Natural killer cell treated with Interleukin-12 subunit alpha and Interleukin-12 subunit beta and Interleukin-15 and Interleukin-18, amount 100 ng/mL, for 72 hours (primary cell): ENCODE results near the gene PALD1. TPM values are rescaled to one million over a fixed set of nuclear protein-coding genes. Genes with fewer than 3 reads are reported as not detected.
A peak's percentile ranks its signal among the peaks of the same experiment; 100 is the strongest.

ENCODE experiments used
- ATAC-seq, 2 donors: fragments of 150-1000 bp; cut with Tn5 transposase in 1 of 2; sonication (Bioruptor Pico), chemical (Tn5 transposase) in 1 of 2; 2 replicates each; pipeline ENCODE4 v1.10.0; 2021
- DNase-seq: peaks from one replicate; pipeline ENCODE4 v3.0.0; 2022; ENCODE audit warnings: low spot score
- H3K27ac Mint-ChIP-seq, 2 donors: 1 replicate in 1 of 2; 2 replicates in 1 of 2; pipeline ENCODE4 v1.8.0; 2022; ENCODE audit warnings: mixed read lengths in 2 of 2, mild to moderate bottlenecking in 1 of 2, moderate library complexity in 1 of 2
- H3K27me3 Mint-ChIP-seq, 2 donors: 1 replicate in 1 of 2; 2 replicates in 1 of 2; pipeline ENCODE4 v1.8.0; 2022; ENCODE audit warnings: mixed read lengths in 2 of 2
- H3K36me3 Mint-ChIP-seq: one replicate; pipeline ENCODE4 v1.8.0; 2022; ENCODE audit warnings: mixed read lengths
- H3K4me1 Mint-ChIP-seq, 2 donors: 1 replicate in 1 of 2; 2 replicates in 1 of 2; pipeline ENCODE4 v1.8.0; 2022; ENCODE audit warnings: low read depth in 2 of 2, mixed read lengths in 2 of 2, mild to moderate bottlenecking in 1 of 2
- H3K4me3 Mint-ChIP-seq: one replicate; pipeline ENCODE4 v1.8.0; 2022; ENCODE audit warnings: mixed read lengths
- H3K9me3 Mint-ChIP-seq: 2 replicates; pipeline ENCODE4 v1.8.0; 2022; ENCODE audit warnings: mixed read lengths
- total RNA-seq, 2 donors: library from RNA; stranded (reverse); gene quantifications; one replicate each; pipeline ENCODE4 v1.2.3, GENCODE V29; 2022

PALD1 gene
- total RNA-seq, 2 donors from 2014 or later, result 0.33 to 1.4 TPM

DNA sequence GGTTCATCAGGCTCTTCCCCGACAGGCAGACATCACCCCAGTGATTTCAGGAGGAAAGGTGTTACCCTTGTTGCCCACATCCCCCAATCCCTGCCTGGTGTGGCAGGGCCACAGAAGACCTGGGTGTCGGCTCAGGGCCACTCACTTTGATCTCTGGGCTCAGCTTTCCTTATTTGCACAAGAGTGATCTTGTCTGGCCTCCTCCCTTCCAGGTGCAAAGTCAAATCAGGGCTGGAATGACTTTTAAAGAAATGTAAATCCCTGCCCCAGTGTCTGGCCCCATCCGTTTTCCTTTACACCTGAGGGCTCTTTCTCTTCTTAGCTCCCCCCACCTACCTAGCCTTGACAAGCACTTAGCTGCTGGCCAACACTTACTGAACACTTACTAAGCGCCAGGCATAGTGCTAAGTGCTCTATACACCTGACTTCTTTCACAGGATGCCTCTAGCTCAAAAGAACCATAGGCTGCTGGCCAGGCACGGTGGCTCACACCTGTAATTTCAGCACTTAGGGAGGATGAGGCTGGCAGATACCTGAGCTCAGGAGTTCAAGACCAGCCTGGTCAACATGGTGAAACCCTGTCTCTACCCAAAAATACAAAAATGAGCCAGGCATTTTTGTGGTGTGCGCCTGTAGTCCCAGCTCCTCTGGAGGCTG, 36.1 kb upstream of the PALD1 start:
- Mint-ChIP-seq H3K9me3 (no peaks in the 10 kb centered on the region), H3K4me1 (peaks cover 5 to 6% of the 10 kb centered on the region in 2 donors), H3K27me3 (peaks cover 18 to 23% of the 10 kb centered on the region in 2 donors), H3K36me3 (no peaks in the 10 kb centered on the region), H3K4me3 (no peak overlapping the region), H3K27ac (no peak overlapping the region)
- ATAC-seq, result no peak
- no peak for DNase-seq

DNA sequence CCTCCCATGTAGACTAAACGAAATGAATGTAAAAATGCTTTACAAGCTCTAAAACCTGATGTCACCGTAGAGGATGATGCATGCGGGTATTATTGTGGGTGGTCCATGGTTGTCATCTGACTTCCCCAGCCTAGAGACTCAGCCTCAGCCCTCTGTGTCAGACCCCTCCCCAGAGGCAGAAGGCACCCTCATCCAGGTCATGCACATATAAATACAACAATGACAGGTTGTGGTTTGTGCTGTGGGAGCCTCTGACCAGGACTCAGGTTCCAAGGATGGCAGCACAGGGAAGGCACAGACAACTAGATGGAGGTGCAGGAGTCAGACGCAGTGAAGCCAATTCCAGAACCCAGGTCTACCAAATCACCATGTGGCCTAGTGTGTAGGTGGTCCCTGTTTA, 33.8 kb upstream of the PALD1 start:
- DNase-seq (no peak), ATAC-seq (no peak)
- Mint-ChIP-seq H3K4me3 (no peak overlapping the region), H3K9me3 (no peaks in the 10 kb centered on the region), H3K4me1 (peaks cover 5 to 6% of the 10 kb centered on the region in 2 donors), H3K27me3 (peaks cover 16 to 18% of the 10 kb centered on the region in 2 donors), H3K36me3 (no peaks in the 10 kb centered on the region), H3K27ac (no peak overlapping the region)

DNA sequence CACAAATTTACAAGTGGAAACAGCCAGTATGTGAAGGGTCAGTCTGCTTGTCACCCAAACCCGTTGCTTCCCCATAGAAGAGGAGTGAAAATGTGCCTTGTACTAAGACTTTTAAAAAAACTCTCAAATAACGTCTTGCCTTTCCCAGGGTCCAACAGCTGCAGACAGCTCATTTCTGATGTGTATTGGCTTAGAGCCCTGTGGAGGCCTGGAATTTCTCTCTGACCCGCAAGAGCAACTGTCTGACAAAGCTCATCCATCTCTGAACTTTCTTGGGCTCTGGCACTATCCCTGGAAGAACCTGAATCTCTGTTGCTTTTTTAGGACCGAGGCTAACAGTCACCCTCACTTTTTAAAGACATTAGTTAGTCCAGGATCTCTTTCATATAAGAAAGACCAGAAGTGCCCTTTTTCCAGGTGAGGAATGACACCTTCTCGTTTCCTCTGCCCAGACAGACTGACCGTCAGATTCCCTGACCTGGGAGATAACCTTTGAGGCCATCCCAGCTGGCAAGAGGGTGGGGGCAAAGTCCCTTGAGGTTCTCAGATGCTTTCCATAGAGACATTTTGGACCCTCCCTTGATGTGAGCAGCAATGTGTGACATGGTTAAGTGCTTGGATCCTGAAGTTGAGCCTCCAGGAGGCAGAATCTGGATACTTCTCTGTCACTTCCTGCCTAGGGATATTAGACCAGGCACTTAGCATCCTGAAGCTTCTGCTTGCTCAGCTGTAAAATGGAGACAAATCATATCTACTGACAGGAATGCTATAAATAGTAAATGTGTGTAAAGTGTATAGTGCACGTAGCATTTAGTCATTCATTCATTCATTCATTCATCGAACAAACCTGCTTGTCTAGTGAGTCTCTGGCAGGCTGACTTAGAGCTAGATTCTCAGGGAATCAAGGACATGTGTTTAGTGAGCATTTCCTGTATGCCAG, 32.6 kb upstream of the PALD1 start:
- Mint-ChIP-seq H3K36me3 (no peaks in the 10 kb centered on the region), H3K27me3 (peaks cover 9 to 12% of the 10 kb centered on the region in 2 donors), H3K9me3 (no peaks in the 10 kb centered on the region), H3K4me3 (no peak overlapping the region), H3K4me1 (peaks cover under 1% of the 10 kb centered on the region in 2 donors), H3K27ac (no peak overlapping the region)
- ATAC-seq, result no peak
- DNase-seq, result no peak

DNA sequence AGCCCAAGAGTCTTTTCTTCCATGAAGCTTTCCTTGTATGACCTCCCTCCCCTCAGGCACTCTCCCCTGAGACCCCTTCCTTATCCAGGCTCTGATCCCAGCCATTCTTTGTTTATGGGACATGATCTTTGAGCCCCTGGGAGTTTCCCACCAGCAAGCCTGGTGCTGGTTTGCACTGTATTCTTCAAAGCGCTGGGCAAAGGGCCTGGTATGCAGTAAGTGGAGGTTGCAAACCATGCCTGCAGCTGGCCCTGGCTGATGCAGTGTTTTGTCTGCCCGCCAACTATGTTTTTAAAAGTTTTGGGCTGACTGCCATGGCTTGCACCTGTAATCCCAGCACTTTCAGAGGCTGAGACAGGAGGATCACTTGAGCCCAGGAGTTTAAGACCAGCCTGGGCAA, 30.3 kb upstream of the PALD1 start:
- no peaks in the 10 kb centered on the region for H3K9me3 Mint-ChIP-seq
- H3K4me1 Mint-ChIP-seq, result no peaks in the 10 kb centered on the region
- H3K4me3 Mint-ChIP-seq, result no peak overlapping the region
- no peaks in the 10 kb centered on the region for H3K27me3 Mint-ChIP-seq
- ATAC-seq (no peak), DNase-seq (peak; percentile 5)
- H3K36me3 Mint-ChIP-seq, result no peaks in the 10 kb centered on the region
- no peak overlapping the region for H3K27ac Mint-ChIP-seq

DNA sequence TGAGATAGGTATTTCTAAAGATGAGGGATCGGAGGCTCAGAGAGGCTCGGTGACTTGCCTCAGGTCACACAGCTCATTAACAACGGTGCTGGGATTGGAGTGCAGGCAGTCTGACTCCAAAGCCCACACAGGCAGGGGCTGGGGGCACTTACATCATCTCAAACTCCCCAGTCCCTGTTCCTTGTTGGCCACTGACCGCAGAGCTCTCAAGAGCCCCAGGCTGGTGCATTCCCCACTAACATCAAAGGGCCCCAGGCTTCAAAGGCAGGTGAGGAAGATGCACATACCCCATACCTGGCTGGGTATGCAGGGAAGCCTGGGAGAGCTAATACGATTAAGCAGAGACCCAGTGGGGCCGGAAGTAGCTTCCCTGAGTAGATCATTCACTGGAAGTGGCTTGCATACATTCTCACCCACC, 23.3 kb upstream of the PALD1 start:
- Mint-ChIP-seq H3K4me3 (no peak overlapping the region), H3K9me3 (no peaks in the 10 kb centered on the region), H3K36me3 (no peaks in the 10 kb centered on the region), H3K4me1 (no peaks in the 10 kb centered on the region), H3K27ac (no peak overlapping the region), H3K27me3 (peaks cover 7 to 19% of the 10 kb centered on the region in 2 donors)
- DNase-seq (no peak), ATAC-seq (no peak)

DNA sequence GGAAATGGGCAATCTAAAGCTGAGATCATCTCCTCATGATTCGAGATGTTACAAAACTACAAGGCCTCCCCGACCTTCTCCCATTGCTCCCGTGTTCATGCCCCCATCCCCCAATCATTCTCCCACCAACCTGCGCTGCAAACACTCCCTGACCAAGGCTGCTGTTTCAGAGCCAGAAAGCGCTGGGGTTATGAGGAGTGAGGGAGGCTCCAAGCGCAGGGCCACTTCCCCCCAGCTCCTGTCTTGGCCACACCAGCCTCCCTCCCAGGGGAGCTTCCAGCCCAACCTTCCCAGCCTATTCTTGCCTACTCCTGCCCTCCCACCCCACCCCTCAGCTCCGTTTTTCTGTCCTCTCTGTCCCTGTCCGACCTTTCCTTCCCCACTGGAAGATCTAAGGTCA, 22.4 kb upstream of the PALD1 start:
- ATAC-seq, result no peak
- H3K27ac Mint-ChIP-seq, result no peak overlapping the region
- H3K4me3 Mint-ChIP-seq, result no peak overlapping the region
- peaks cover 0 to 2% of the 10 kb centered on the region in 2 donors for H3K4me1 Mint-ChIP-seq
- peaks cover 17 to 24% of the 10 kb centered on the region in 2 donors for H3K27me3 Mint-ChIP-seq
- H3K36me3 Mint-ChIP-seq, result no peaks in the 10 kb centered on the region
- no peaks in the 10 kb centered on the region for H3K9me3 Mint-ChIP-seq
- no peak for DNase-seq

DNA sequence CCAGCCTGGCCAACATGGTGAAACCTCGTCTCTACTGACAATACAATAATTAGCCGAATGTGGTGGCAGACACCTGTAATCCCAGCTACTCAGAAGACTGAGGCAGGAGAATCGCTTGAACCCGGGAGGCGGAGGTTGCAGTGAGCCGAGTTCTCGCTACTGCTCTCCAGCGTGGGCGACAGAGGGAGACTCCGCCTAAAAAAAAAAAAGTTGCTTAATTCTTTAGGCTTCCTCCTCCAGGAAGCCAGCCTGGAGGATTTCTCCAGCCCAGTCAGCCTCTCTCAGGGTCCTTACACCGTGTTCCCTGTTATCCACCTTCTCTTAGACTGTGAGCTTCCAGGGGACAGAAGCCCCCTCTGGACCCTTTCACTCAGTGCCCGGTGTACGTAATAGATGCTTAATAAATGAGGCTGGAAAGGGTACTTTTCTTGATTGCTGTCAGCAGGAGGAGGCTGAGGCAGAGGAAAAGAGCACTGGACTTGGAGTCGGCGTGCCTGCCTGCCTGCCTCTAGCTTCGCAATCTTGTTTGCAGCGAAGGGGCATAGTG, 20.7 kb upstream of the PALD1 start:
- H3K27me3 Mint-ChIP-seq, result peaks cover 19 to 27% of the 10 kb centered on the region in 2 donors

DNA sequence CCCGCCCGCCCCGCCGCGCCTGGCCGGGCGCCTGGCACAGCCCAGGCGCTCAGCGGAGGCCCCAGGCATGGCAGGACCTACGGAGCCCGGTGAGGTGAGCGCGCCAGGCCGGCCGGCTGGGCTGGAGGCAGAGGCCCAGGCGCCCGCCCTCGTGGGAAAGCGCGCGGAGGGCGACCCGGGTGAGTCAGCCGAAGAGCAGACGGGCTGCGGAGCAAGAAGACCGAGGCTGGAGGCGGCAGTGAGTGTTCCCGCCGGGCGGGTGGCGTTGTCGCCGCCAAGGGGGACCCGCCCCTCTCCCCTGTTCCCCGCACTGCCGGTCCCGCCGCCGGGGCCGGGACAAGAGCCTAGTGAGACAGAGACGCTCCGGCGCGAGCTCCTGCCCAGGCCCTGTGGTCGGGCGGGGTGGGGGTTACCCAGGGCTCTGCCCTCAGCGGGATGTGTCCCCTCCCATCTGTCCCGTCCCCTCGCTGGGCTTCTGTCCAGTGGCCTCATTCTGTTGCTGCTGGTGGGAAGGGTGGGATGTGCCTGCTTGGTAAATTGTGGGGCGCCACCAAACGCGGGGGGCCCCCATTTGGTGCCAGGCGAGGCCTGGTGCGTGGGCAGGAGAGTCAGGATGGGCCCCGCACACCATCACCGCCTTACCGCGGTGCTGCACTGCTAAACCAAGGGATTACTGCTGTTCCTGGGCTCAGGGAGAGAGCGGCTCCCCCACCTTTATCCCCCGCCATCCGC, 20.1 kb upstream of the PALD1 start:
- ATAC-seq (peak; percentile 60 to 63), DNase-seq (no peak)
- Mint-ChIP-seq H3K9me3 (no peaks in the 10 kb centered on the region), H3K4me3 (no peak overlapping the region), H3K36me3 (no peaks in the 10 kb centered on the region), H3K27me3 (peaks cover 19 to 27% of the 10 kb centered on the region in 2 donors), H3K4me1 (peaks cover 0 to 3% of the 10 kb centered on the region in 2 donors), H3K27ac (no peak overlapping the region)

More for the DNA sequence above, 20.7 kb upstream of the PALD1 start:
- DNase-seq (no peak), ATAC-seq (no peak)
- no peak overlapping the region for H3K4me3 Mint-ChIP-seq
- no peak overlapping the region for H3K27ac Mint-ChIP-seq
- no peaks in the 10 kb centered on the region for H3K36me3 Mint-ChIP-seq
- no peaks in the 10 kb centered on the region for H3K9me3 Mint-ChIP-seq
- H3K4me1 Mint-ChIP-seq, result peaks cover 0 to 3% of the 10 kb centered on the region in 2 donors

DNA sequence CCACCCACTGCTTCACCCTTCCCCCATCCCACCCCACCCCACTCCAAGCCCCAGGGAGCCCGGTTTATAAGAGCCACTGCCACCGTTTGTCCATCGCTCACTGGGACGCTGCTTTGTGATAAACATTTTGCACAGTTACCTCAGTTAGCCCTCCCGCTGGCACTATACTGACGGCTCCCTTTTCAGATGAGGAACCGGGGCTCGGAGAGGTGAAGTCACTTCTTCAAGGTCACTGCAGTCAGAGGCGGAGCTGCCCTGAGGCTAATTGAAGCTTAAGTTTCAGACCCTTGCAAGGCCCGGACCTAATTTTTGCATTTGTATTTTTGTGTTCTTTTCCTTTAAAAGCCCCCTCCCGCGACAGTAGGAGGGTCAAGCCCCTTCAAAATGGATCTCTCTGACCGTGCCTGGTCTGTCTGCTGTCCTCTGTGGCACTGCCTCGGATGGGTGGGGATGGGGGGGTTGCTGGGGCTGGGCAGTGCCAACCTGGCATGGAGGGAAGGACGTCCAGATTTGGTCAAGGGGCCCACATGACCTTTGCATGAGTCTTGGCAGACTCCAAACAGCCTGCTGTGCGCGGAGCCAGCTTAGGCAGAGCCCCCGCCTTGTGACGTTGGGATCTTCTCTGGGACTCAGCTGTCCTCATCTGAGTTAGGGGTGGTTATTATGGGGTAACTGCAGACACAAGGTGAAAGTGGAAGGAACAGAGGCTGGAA, 19.4 kb upstream of the PALD1 start:
- no peak overlapping the region for H3K27ac Mint-ChIP-seq
- no peak overlapping the region for H3K4me3 Mint-ChIP-seq
- peaks cover 19 to 27% of the 10 kb centered on the region in 2 donors for H3K27me3 Mint-ChIP-seq
- H3K36me3 Mint-ChIP-seq, result no peaks in the 10 kb centered on the region
- peaks cover 0 to 3% of the 10 kb centered on the region in 2 donors for H3K4me1 Mint-ChIP-seq
- DNase-seq, result no peak
- no peaks in the 10 kb centered on the region for H3K9me3 Mint-ChIP-seq
- no peak for ATAC-seq

DNA sequence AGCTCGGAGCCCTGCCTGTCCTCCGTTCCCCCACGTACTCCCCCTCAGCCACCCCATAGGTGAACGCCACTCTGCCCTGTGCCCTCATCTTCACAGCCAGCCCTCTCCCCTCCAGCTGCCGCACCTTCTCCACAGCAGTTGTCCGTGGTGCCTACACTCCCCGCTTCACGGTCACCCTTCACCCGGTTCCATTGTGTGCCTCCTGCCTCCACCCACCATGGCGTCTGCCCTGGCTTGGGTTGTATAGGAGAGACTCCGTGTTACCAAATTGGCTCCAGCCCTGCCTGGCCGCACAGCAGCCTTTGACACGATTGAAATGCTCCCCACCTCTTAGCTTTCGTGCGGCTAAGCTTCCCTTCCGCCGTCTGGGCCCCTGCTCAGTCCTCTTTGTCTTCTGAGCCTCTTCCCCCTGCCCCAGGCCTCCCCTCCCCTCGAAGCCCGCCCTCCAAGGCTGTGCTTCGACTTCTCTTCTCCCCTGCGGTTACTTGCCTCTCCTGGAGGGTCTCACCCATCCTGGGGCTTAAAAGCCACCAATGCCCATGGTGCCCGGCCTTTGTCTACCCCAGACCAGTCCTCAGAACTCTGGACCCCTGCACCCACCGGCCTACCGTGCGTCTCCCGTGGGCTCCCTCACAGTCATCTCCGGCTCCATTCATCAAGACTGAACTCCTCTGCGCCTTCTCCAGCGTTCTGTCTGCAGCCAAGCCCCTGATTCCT, 18.6 kb upstream of the PALD1 start:
- no peak overlapping the region for H3K27ac Mint-ChIP-seq
- no peaks in the 10 kb centered on the region for H3K36me3 Mint-ChIP-seq
- no peak overlapping the region for H3K4me3 Mint-ChIP-seq
- H3K4me1 Mint-ChIP-seq, result peaks cover 0 to 3% of the 10 kb centered on the region in 2 donors
- H3K27me3 Mint-ChIP-seq, result peaks cover 19 to 27% of the 10 kb centered on the region in 2 donors
- H3K9me3 Mint-ChIP-seq, result no peaks in the 10 kb centered on the region
- ATAC-seq, result no peak
- no peak for DNase-seq

DNA sequence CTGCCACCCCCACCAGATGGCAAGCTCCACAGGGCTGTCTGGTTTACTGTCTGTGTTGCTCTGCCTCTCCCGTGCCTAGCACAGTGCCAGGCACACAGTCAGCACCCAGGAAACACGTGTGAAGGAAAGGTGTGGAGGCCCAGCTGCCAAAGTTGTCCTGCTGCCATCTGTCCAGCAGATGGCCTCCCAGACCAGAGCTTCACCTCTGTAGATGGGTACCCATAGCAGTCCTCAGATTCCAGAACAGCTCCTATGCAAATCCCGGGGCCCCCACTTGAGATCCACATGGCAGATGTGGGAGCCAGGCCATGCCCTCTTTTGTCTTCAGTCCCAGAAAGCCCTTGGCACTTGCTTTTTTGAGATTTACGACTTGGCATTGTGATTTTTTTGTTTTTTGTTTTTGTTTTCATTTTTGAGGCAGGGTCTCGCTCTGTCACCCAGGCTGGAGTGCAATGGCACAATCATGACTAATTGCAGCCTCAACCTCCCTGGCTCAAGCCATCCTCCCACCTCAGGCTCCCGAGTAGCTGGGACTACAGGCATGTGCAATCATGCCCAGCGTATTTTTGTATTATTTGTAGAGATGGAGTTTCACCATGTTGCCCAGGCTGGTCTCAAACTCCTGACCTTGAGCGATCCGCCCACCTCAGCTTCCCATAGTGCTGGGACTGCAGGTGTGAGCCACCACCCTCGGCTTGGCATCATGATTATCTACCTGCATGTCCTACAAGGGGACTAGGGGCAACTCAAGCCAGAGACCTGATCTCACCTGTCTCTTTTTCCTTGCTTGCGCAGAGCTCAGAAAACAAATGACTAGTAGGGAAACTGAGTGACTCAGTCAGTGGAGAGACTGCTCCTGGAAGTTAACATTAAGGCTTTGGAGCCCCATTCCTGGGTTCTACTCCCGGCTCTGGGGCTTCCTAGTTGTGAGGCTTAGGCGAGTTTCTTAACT, 16.9 kb upstream of the PALD1 start:
- Mint-ChIP-seq H3K4me3 (no peak overlapping the region), H3K9me3 (no peaks in the 10 kb centered on the region), H3K27me3 (peaks cover 19% of the 10 kb centered on the region in 2 donors), H3K27ac (no peak overlapping the region), H3K36me3 (no peaks in the 10 kb centered on the region), H3K4me1 (peaks cover 0 to 3% of the 10 kb centered on the region in 2 donors)
- peak; percentile 45 to 71 for ATAC-seq
- DNase-seq, result no peak
